ENCODE data around the gene DENND4B.

The DENND4B gene

DNA sequence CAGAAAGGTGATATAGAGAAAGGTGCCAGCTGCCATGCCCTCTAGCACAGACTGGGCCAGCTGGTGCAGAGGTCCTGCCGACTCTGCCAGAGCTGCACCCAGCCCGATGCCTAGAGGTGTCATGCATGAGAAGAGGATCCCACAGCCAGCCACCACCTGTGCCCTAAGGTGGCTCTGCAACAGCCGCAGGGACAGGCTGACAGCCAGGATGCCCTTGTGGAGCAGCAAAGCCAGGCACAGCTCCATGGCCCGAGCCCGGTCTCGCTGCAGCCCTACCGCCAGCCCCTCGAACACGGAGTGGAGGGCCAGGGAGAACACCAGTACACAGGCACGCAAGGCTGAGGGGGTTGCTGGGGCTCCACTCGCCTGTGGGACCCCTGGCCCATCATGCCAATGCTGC lies 13.7 kb upstream of the DENND4B start:
- Histone ChIP-seq H3K4me3 (ENCODE audit: low read depth in 1 of 2, low read length in 2 of 2) (no peak overlapping the region), H3K4me1 (ENCODE audit: control insufficient read depth in 1 of 2, insufficient read depth in 2 of 2, low read length in 2 of 2) (peaks cover 50 to 54% of the 10 kb centered on the region in 2 donors), H3K9ac (ENCODE audit: low read depth in 1 of 2, low read length in 2 of 2) (no peak overlapping the region), H3K27me3 (ENCODE audit: control insufficient read depth in 1 of 2, insufficient read depth in 2 of 2, low read length in 2 of 2) (no peaks in the 10 kb centered on the region), H3K9me3 (ENCODE audit: control insufficient read depth in 1 of 2, low read length in 2 of 2) (no peaks in the 10 kb centered on the region), H3K27ac (ENCODE audit: low read depth, low read length) (no peak overlapping the region), H3K36me3 (ENCODE audit: control insufficient read depth in 1 of 2, insufficient read depth in 2 of 2, low read length in 2 of 2) (peaks cover 0 to 11% of the 10 kb centered on the region in 2 donors)

DNA sequence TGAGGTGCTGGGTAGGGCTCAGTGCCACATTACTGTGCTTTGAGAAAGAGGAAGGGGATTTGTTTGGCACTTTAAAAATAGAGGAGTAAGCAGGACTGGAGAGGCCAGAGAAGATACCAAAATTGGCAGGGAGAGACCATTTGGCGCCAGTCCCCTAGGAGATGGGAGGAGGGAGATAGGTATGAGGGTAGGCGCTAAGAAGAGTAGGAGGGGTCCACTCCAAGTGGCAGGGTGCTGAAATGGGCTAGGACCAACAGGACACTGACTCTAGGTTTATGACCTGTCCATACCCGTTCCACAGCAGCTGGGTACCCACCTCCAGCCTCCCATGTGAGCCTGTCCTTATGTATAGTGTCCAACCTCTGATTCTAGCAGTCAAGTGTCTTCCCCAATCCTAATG lies 12.9 kb upstream of the DENND4B start:
- Histone ChIP-seq H3K27me3 (ENCODE audit: control insufficient read depth in 1 of 2, insufficient read depth in 2 of 2, low read length in 2 of 2) (no peaks in the 10 kb centered on the region), H3K9me3 (ENCODE audit: control insufficient read depth in 1 of 2, low read length in 2 of 2) (no peaks in the 10 kb centered on the region), H3K9ac (ENCODE audit: low read depth in 1 of 2, low read length in 2 of 2) (no peak overlapping the region), H3K4me3 (ENCODE audit: low read depth in 1 of 2, low read length in 2 of 2) (no peak overlapping the region), H3K36me3 (ENCODE audit: control insufficient read depth in 1 of 2, insufficient read depth in 2 of 2, low read length in 2 of 2) (peaks cover 5 to 17% of the 10 kb centered on the region in 2 donors), H3K27ac (ENCODE audit: low read depth, low read length) (no peak overlapping the region), H3K4me1 (ENCODE audit: control insufficient read depth in 1 of 2, insufficient read depth in 2 of 2, low read length in 2 of 2) (peaks cover 50 to 54% of the 10 kb centered on the region in 2 donors)

DNA sequence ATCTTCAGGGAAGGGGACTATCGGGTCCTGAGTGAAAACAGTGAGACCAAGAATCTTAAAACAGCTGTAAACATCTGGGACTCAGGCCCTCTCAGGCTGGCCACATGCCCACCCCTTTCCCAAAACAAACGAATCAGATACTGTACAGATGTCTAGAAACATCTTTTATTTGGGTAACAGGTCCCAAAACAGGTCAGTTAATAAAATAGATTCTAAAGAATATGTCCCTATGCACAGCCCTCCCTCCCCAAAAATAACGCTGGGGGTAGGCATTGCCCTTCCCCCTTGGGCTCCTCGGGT lies 12.4 kb upstream of the DENND4B start:
- Histone ChIP-seq H3K27me3 (ENCODE audit: control insufficient read depth in 1 of 2, insufficient read depth in 2 of 2, low read length in 2 of 2) (no peaks in the 10 kb centered on the region), H3K4me1 (ENCODE audit: control insufficient read depth in 1 of 2, insufficient read depth in 2 of 2, low read length in 2 of 2) (peaks cover 45 to 50% of the 10 kb centered on the region in 2 donors), H3K36me3 (ENCODE audit: control insufficient read depth in 1 of 2, insufficient read depth in 2 of 2, low read length in 2 of 2) (peaks cover 6 to 21% of the 10 kb centered on the region in 2 donors), H3K27ac (ENCODE audit: low read depth, low read length) (no peak overlapping the region), H3K9me3 (ENCODE audit: control insufficient read depth in 1 of 2, low read length in 2 of 2) (no peaks in the 10 kb centered on the region), H3K4me3 (ENCODE audit: low read depth in 1 of 2, low read length in 2 of 2) (peak overlapping the region; percentile 38 to 91), H3K9ac (ENCODE audit: low read depth in 1 of 2, low read length in 2 of 2) (peak overlapping the region in 1 of 2 donors; percentile 13)

DNA sequence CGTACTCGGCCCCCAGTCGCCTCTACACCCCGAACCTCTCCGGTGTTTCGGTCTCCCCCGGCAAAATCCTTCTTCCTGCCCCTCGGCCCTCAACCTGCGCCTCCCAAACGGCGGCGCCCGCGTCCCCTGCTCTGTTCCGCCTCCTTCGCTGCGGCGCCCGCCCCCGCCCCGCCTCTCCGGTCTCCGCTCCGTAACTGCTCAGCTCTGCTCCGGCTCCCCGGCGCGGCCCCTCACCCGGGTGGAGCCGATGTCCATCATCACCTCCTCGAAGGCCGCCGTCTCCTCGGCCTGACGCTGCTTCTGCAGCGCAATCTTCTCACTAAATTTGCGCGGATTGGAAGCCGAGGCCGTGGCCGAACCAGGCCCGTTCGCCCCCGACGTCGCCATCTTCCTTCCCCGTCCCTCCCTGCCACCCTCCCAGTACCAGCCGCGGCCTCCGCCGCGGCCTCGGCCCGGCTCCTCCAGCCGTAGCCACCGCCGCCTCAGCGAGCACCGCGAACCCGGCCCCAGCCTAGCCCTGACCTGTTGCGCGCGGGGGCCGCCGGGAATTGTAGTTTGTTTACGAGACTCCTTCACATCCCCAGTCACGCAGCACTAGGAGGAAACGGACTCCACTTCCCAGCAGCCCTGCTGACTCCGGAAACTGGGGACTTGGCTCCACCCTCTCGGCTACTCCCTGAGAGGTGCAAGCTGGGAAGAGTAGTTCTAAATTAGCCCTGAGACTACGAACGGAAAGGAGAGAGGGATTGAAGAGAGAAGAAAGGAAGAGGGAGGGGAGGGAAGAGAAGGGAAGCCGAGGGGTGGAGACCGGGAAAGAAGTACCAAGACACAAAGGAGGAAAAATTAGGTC lies 11.8 kb upstream of the DENND4B start, which contains the start of gene CRTC2:
Gene CRTC2, minus strand, starts transcription at position 502 of the 850 bp plus-strand sequence. Its CDS starts 115 bp downstream, at position 387.
- peaks cover 45 to 49% of the 10 kb centered on the region in 2 donors for H3K4me1 ChIP-seq (ENCODE audit: control insufficient read depth in 1 of 2, insufficient read depth in 2 of 2, low read length in 2 of 2)
- peak within 1 kb of the TSS; percentile 79 for H3K27ac ChIP-seq (ENCODE audit: low read depth, low read length)
- H3K36me3 ChIP-seq (ENCODE audit: control insufficient read depth in 1 of 2, insufficient read depth in 2 of 2, low read length in 2 of 2), result peaks cover 9 to 24% of the 10 kb centered on the region in 2 donors
- H3K9ac ChIP-seq (ENCODE audit: low read depth in 1 of 2, low read length in 2 of 2), result peak within 1 kb of the TSS; percentile 81 to 91
- no peaks in the 10 kb centered on the region for H3K9me3 ChIP-seq (ENCODE audit: control insufficient read depth in 1 of 2, low read length in 2 of 2)
- no peaks in the 10 kb centered on the region for H3K27me3 ChIP-seq (ENCODE audit: control insufficient read depth in 1 of 2, insufficient read depth in 2 of 2, low read length in 2 of 2)
- peak within 1 kb of the TSS; percentile 91 to 100 for H3K4me3 ChIP-seq (ENCODE audit: low read depth in 1 of 2, low read length in 2 of 2)

DNA sequence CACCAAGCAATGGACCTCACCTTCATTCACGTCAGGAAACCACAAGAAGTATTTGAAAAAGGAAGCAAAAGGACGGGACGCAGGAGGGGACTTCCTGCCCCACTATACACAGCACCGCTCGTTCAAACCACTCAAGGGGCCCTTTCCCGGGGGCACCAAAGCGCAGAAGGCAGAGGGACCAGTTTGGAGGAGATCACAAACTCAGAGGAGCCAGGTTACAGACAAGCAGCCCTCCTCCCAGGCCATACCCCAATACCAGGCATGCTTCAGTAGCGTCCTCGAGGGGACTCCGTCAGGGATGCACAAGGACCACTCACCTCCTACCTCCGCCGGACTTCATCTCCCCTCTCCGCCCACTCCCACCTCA lies 11.2 kb upstream of the DENND4B start:
- peak overlapping the region; percentile 81 to 91 for H3K9ac ChIP-seq (ENCODE audit: low read depth in 1 of 2, low read length in 2 of 2)
- H3K4me1 ChIP-seq (ENCODE audit: control insufficient read depth in 1 of 2, insufficient read depth in 2 of 2, low read length in 2 of 2), result peaks cover 42 to 44% of the 10 kb centered on the region in 2 donors
- H3K27me3 ChIP-seq (ENCODE audit: control insufficient read depth in 1 of 2, insufficient read depth in 2 of 2, low read length in 2 of 2), result no peaks in the 10 kb centered on the region
- peak overlapping the region; percentile 79 for H3K27ac ChIP-seq (ENCODE audit: low read depth, low read length)
- H3K36me3 ChIP-seq (ENCODE audit: control insufficient read depth in 1 of 2, insufficient read depth in 2 of 2, low read length in 2 of 2), result peaks cover 10 to 24% of the 10 kb centered on the region in 2 donors
- no peaks in the 10 kb centered on the region for H3K9me3 ChIP-seq (ENCODE audit: control insufficient read depth in 1 of 2, low read length in 2 of 2)
- peak overlapping the region; percentile 91 to 100 for H3K4me3 ChIP-seq (ENCODE audit: low read depth in 1 of 2, low read length in 2 of 2)

DNA sequence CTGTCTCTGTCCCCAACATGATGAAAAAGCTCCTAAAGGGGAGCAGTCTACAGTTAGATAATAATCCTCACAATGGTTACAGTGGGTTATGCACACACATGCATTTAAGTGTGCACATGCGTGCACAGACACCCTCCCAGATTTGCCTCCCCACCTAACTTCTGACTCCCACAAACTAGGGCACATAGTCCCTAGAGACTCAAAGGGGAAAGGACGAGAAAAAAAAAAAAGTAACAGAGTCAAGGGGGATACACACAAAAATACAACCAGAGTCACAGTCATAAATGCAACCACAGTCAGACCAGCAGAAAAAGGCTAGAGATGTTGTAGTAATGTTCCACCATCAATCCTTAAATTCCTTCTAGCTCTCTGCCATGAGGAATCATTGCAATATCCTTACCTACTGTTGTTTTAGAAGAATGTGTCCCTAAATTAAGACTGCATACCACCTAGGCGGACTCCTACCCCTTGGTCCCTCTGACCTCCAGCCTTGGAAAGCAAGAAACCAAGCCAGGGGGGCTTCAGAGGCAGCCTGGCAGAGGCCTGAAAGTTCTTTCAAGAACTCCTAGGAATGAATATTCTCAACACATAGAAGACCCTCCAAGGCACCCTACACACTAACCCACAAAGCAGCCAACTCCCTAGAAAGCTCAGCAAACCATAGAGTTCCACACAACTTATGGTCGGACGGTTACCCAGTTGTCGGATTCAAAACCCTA lies 10.6 kb upstream of the DENND4B start:
- Histone ChIP-seq H3K4me1 (ENCODE audit: control insufficient read depth in 1 of 2, insufficient read depth in 2 of 2, low read length in 2 of 2) (peaks cover 36 to 38% of the 10 kb centered on the region in 2 donors), H3K27me3 (ENCODE audit: control insufficient read depth in 1 of 2, insufficient read depth in 2 of 2, low read length in 2 of 2) (no peaks in the 10 kb centered on the region), H3K36me3 (ENCODE audit: control insufficient read depth in 1 of 2, insufficient read depth in 2 of 2, low read length in 2 of 2) (peaks cover 16 to 30% of the 10 kb centered on the region in 2 donors), H3K27ac (ENCODE audit: low read depth, low read length) (no peak overlapping the region), H3K9me3 (ENCODE audit: control insufficient read depth in 1 of 2, low read length in 2 of 2) (no peaks in the 10 kb centered on the region), H3K4me3 (ENCODE audit: low read depth in 1 of 2, low read length in 2 of 2) (peak overlapping the region; percentile 91 to 100), H3K9ac (ENCODE audit: low read depth in 1 of 2, low read length in 2 of 2) (peak overlapping the region; percentile 81 to 91)

DNA sequence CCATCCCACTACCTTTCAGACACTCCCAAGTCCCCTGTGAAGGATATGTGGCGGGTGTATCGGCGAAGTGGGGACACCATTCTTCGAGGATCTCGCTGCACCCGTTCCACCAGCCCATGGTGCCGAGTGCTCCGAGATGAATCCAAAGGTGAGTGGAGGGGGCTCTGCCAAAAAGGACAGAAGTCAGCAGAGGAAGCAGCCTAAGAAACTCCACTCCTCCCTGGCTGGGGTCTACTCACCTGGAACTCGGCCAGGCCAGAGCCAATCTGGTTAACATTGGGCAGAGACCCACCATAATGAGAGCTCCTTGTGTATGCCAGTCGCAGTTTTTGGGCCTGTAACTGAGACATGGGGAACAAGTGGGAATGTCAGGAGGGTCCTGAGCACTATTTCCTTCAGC lies 8.3 kb upstream of the DENND4B start:
- peaks cover 33 to 43% of the 10 kb centered on the region in 2 donors for H3K36me3 ChIP-seq (ENCODE audit: control insufficient read depth in 1 of 2, insufficient read depth in 2 of 2, low read length in 2 of 2)
- no peak overlapping the region for H3K27ac ChIP-seq (ENCODE audit: low read depth, low read length)

DNA sequence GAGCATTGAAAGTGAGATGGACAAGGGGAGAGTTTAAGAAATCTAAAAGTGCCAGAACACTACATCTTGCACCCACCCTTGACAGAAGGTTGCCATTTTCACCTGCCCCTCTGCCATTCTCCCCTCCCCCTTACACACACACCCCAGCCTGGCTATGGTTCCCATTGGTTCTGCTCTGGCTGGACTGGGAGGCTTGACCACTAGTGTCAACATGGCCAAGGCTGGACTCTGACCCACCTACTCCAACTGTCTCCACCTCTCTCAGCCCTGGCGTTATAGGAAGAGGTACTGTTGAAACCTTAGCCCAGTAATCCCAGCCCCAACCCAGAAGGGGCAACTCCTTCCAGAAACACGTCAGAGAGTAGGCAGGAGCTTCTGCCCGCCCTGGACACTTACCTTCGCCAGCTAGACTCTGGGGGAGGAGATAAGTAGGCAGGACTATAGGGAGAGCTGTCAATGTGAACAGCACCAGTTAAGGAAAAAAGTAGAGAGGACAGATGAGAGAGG lies 7.4 kb upstream of the DENND4B start:
- Histone ChIP-seq H3K36me3 (ENCODE audit: control insufficient read depth in 1 of 2, insufficient read depth in 2 of 2, low read length in 2 of 2) (peaks cover 37 to 49% of the 10 kb centered on the region in 2 donors), H3K9me3 (ENCODE audit: control insufficient read depth in 1 of 2, low read length in 2 of 2) (no peaks in the 10 kb centered on the region), H3K27ac (ENCODE audit: low read depth, low read length) (no peak overlapping the region), H3K4me3 (ENCODE audit: low read depth in 1 of 2, low read length in 2 of 2) (no peak overlapping the region), H3K27me3 (ENCODE audit: control insufficient read depth in 1 of 2, insufficient read depth in 2 of 2, low read length in 2 of 2) (no peaks in the 10 kb centered on the region), H3K4me1 (ENCODE audit: control insufficient read depth in 1 of 2, insufficient read depth in 2 of 2, low read length in 2 of 2) (peaks cover 23 to 27% of the 10 kb centered on the region in 2 donors), H3K9ac (ENCODE audit: low read depth in 1 of 2, low read length in 2 of 2) (no peak overlapping the region)

More for the DNA sequence above, 8.3 kb upstream of the DENND4B start:
- H3K9me3 ChIP-seq (ENCODE audit: control insufficient read depth in 1 of 2, low read length in 2 of 2), result no peaks in the 10 kb centered on the region
- no peaks in the 10 kb centered on the region for H3K27me3 ChIP-seq (ENCODE audit: control insufficient read depth in 1 of 2, insufficient read depth in 2 of 2, low read length in 2 of 2)
- no peak overlapping the region for H3K9ac ChIP-seq (ENCODE audit: low read depth in 1 of 2, low read length in 2 of 2)
- peaks cover 29 to 32% of the 10 kb centered on the region in 2 donors for H3K4me1 ChIP-seq (ENCODE audit: control insufficient read depth in 1 of 2, insufficient read depth in 2 of 2, low read length in 2 of 2)
- no peak overlapping the region for H3K4me3 ChIP-seq (ENCODE audit: low read depth in 1 of 2, low read length in 2 of 2)

DNA sequence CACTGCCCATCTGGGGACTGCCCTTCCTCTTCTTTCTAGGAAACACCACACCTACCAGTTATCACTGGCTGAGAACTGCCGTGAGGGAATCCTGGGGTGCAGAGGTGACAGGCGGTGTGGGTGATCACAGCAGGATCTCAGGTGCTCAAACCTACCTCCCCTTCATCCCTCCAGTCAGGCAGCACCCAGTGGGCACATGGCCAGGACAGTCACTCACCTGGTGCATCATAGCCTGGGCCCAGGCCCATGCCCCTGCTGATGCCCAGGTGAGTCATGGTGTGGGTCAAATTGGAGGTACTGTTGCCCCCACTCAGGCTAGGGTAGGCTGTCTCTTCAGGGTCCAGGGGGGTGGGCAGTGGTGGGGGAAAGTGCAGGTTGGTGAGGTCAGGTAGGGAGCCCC lies 5.3 kb upstream of the DENND4B start:
- Histone ChIP-seq H3K27me3 (ENCODE audit: control insufficient read depth in 1 of 2, insufficient read depth in 2 of 2, low read length in 2 of 2) (no peaks in the 10 kb centered on the region), H3K36me3 (ENCODE audit: control insufficient read depth in 1 of 2, insufficient read depth in 2 of 2, low read length in 2 of 2) (peaks cover 47 to 63% of the 10 kb centered on the region in 2 donors), H3K9me3 (ENCODE audit: control insufficient read depth in 1 of 2, low read length in 2 of 2) (no peaks in the 10 kb centered on the region), H3K27ac (ENCODE audit: low read depth, low read length) (no peak overlapping the region), H3K4me1 (ENCODE audit: control insufficient read depth in 1 of 2, insufficient read depth in 2 of 2, low read length in 2 of 2) (peaks cover 16% of the 10 kb centered on the region in 2 donors), H3K4me3 (ENCODE audit: low read depth in 1 of 2, low read length in 2 of 2) (no peak overlapping the region), H3K9ac (ENCODE audit: low read depth in 1 of 2, low read length in 2 of 2) (no peak overlapping the region)

DNA sequence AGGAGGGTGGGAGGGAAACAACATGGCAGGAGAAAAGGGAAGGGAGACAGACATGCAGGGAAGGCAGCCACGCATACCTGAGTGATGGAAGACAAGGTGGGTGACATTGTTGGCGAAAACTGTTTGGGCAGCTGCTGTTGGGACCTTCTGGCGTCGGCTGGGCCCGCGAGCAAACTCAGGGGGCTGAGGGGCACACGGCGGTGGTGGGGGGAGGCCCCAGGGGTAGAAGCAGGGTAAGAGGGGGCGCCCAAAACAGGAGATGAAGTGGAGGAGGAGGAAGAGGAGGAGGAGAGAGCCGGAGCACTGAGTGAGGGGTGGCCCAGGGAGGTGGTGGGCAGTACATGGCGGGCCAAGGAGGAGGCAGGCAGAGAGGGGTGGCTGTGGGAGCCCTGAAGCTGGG lies 4.7 kb upstream of the DENND4B start:
- H3K4me1 ChIP-seq (ENCODE audit: control insufficient read depth in 1 of 2, insufficient read depth in 2 of 2, low read length in 2 of 2), result peaks cover 12% of the 10 kb centered on the region in 2 donors
- H3K27ac ChIP-seq (ENCODE audit: low read depth, low read length), result no peak overlapping the region
- H3K4me3 ChIP-seq (ENCODE audit: low read depth in 1 of 2, low read length in 2 of 2), result no peak overlapping the region
- H3K27me3 ChIP-seq (ENCODE audit: control insufficient read depth in 1 of 2, insufficient read depth in 2 of 2, low read length in 2 of 2), result no peaks in the 10 kb centered on the region
- H3K9ac ChIP-seq (ENCODE audit: low read depth in 1 of 2, low read length in 2 of 2), result no peak overlapping the region
- H3K9me3 ChIP-seq (ENCODE audit: control insufficient read depth in 1 of 2, low read length in 2 of 2), result no peaks in the 10 kb centered on the region
- peaks cover 47 to 63% of the 10 kb centered on the region in 2 donors for H3K36me3 ChIP-seq (ENCODE audit: control insufficient read depth in 1 of 2, insufficient read depth in 2 of 2, low read length in 2 of 2)

Data from duodenal mucosa (tissue), 2 donors.